ENCODE measurements around the gene CCDC51. TPM values are rescaled to one million over a fixed set of nuclear protein-coding genes. Genes with fewer than 3 reads are reported as not detected.

The CCDC51 gene
- total and polyA plus RNA-seq, 2 experiments from 2014 or later = 18.6 to 31.4 TPM

- H3K4me3 ChIP-seq = no peak overlapping the region
- H3K27me3 ChIP-seq = no peaks in the 10 kb centered on the region
- no peak for DNase-seq (ENCODE audit: low read depth in 1 of 2, low spot score in 1 of 2)
- no peak overlapping the region for H3K27ac ChIP-seq
- no peak for TF ChIP-seq CTCF (IDR thresholded peaks at IDR 0.05; ENCODE audit: low read depth, low read length)
- no peaks in the 10 kb centered on the region for H3K36me3 ChIP-seq
- no peaks in the 10 kb centered on the region for H3K9me3 ChIP-seq (ENCODE audit: low read depth)
- peaks cover under 1% of the 10 kb centered on the region for H3K4me1 ChIP-seq (ENCODE audit: low read depth)
These were observed 4.7 kb downstream of the CCDC51 start for GRCh38 chr3:48435223-48435595.

GRCh38 chr3:48434591-48435222 is 5.2 kb downstream of the CCDC51 start:
- no peak overlapping the region for H3K4me3 ChIP-seq
- H3K27me3 ChIP-seq = no peaks in the 10 kb centered on the region
- no peak overlapping the region for H3K27ac ChIP-seq
- DNase-seq (ENCODE audit: low read depth in 1 of 2, low spot score in 1 of 2) = no peak
- H3K4me1 ChIP-seq (ENCODE audit: low read depth) = peaks cover 3% of the 10 kb centered on the region
- TF ChIP-seq CTCF (IDR thresholded peaks at IDR 0.05; ENCODE audit: low read depth, low read length) = no peak
- no peaks in the 10 kb centered on the region for H3K9me3 ChIP-seq (ENCODE audit: low read depth)
- no peaks in the 10 kb centered on the region for H3K36me3 ChIP-seq

- peak in 1 of 2 donors; percentile 36 for DNase-seq (ENCODE audit: low read depth in 1 of 2, low spot score in 1 of 2)
These were observed 6.3 kb downstream of the CCDC51 start for GRCh38 chr3:48433472-48434118.

GRCh38 chr3:48432411-48433371 is 7.2 kb downstream of the CCDC51 start:
- Histone ChIP-seq H3K27me3 (no peaks in the 10 kb centered on the region), H3K36me3 (no peaks in the 10 kb centered on the region), H3K4me3 (no peak overlapping the region), H3K27ac (no peak overlapping the region), H3K9me3 (ENCODE audit: low read depth) (no peaks in the 10 kb centered on the region), H3K4me1 (ENCODE audit: low read depth) (peaks cover 3% of the 10 kb centered on the region)
- TF ChIP-seq CTCF (IDR thresholded peaks at IDR 0.05; ENCODE audit: low read depth, low read length) = no peak
- no peak for DNase-seq (ENCODE audit: low read depth in 1 of 2, low spot score in 1 of 2)

More at GRCh38 chr3:48433472-48434118, 6.3 kb downstream of the CCDC51 start:
- Histone ChIP-seq H3K36me3 (no peaks in the 10 kb centered on the region), H3K27ac (no peak overlapping the region), H3K4me1 (ENCODE audit: low read depth) (peaks cover 3% of the 10 kb centered on the region), H3K9me3 (ENCODE audit: low read depth) (no peaks in the 10 kb centered on the region), H3K4me3 (no peak overlapping the region), H3K27me3 (no peaks in the 10 kb centered on the region)
- TF ChIP-seq CTCF (IDR thresholded peaks at IDR 0.05; ENCODE audit: low read depth, low read length) = no peak

- Histone ChIP-seq H3K36me3 (no peaks in the 10 kb centered on the region), H3K27me3 (no peaks in the 10 kb centered on the region), H3K4me3 (no peak overlapping the region), H3K9me3 (ENCODE audit: low read depth) (no peaks in the 10 kb centered on the region), H3K27ac (no peak overlapping the region), H3K4me1 (ENCODE audit: low read depth) (peaks cover 15% of the 10 kb centered on the region)
- no peak for DNase-seq (ENCODE audit: low read depth in 1 of 2, low spot score in 1 of 2)
- no peak for TF ChIP-seq CTCF (IDR thresholded peaks at IDR 0.05; ENCODE audit: low read depth, low read length)
These were observed 8.5 kb downstream of the CCDC51 start for GRCh38 chr3:48431224-48432029.
